Head of caudate nucleus (tissue), 42 donors: ENCODE measurements around the gene KIAA1671.

Source experiments
- DNase-seq, 42 donors: peaks; one replicate each; pipeline versions ENCODE4 v3.0.0 to v3.0.0-alpha.2; 2020 to 2021; ENCODE audit warnings: mixed read lengths in 7 of 42
- intact Hi-C: fragments of 100-400 bp; cut with DNase I; formaldehyde crosslinking; loops from one replicate; pipeline ENCODE4 v1.15.0; 2022

Gene KIAA1671

GRCh38 chr22:25053153-25053805 is 100.8 kb downstream of the KIAA1671 start:
- intact Hi-C loops = no loop called here

GRCh38 chr22:25054943-25055511 is 102.5 kb downstream of the KIAA1671 start:
- peak in 17 of 42 donors; percentile 7 to 63 (median 35) for DNase-seq
- intact Hi-C loops = no loop called here

More at GRCh38 chr22:25053153-25053805, 100.8 kb downstream of the KIAA1671 start:
- DNase-seq = no peak

DNA sequence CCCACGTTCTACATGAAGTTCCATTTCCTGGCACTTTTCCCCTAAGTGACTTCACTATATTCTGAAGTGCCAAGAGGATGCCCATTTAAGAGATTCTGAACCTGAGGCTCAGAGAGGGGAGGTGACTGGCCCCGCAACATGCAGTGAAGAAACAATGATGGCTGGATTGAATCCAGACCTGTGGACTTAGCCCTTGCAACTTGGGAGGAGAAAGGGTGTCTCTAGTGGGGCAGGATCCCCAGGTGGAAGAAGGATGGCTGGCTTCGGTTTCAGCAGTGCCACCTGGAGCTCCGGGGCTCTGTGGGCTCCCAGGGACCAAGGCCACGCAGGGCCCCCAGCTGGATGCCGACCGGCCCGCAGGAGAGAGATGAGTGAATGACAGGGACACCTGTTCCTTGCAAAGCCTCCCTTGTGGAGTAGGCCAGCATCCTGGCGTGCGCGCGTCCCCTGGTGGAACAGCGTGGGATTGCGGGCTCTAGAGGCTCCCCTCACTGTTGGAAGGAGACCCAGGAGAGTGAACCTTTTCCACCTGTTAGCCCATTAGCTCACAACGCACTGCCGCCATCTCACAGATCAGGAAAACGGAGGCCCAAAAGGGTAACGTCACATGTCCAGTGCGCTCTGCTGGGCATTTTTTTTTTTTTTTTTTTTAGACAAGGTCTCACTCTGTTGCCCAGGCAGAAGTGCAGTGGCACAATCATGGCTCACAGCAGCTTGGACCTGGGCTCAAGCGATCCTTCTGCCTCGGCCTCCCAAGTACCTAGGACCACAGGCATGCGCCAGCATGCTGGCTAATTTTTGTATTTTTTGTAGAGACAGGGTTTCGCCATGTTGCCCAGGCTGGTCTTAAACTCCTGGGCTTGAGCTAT is 104.7 kb downstream of the KIAA1671 start:
- intact Hi-C loops = no loop called here
- DNase-seq = peak in 41 of 42 donors; percentile 36 to 88 (median 69)

GRCh38 chr22:25059438-25059837 is 106.9 kb downstream of the KIAA1671 start:
- DNase-seq = no peak
- intact Hi-C loops = no loop called here

DNA sequence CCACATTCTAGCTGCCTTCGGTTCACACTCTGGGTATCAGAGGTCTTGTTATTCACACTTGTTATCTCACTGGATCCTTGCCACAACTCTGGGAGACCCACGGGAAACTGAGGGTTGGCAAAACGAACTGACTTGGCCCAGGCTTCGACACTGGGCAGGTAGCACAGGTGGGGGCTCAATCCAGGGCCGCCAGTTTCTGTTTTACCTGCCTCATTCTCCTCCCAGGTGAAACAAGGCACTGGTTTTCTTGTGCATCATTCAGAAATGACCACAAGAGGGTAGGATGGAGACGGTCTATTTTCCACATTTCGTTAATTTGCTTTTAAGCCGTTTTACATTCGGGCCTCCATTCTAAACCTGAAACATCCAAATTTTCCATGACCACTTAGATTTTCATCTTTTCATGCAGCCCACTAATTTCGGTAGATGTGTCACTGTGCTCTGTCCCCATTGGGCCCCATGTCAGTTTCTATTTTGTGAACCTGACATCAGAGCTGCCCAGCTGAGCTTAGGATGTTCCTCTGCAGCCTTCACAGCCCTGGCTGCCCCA is 108.1 kb downstream of the KIAA1671 start:
- intact Hi-C loops = no loop called here
- DNase-seq = no peak

- DNase-seq = no peak
- intact Hi-C loops = no loop called here
These were observed 108.6 kb downstream of the KIAA1671 start for GRCh38 chr22:25061134-25061533.

DNA sequence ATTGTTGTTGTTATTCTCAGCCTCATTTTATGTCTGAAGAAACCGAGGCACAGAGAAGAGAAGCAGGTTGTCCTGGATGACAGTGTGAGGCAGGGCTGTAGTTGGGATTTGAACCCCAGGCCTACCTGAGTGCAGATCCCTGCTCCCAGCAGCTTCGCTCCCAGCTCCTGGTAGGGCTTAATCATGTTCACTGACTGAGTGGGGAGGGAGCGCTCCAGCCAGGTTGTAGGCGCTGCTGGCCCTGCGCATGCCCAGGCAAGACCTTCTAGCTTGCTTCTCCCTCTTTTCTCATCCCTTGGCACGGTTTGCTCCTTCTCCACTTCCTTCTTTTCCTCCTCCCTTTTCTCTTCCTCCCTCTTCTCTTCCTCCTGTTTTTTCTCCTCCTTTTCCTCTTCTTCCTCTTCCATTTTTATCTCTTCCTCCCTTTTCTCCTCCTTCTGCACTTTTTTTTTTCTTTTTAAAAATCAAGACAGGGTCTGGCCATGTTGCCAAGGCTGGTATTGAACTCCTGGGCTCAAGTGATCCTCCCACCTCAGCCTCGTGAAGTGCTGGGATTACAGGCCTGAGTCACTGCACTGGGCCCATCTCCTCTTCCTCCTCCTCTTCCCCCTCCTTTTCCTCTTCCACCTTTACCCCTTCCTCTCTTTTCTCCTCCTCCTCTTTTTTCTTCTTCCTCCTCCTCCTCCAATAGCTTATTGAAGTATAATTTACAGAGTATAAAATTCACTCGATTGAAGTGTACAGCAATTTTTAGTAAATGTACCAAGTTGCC is 109.3 kb downstream of the KIAA1671 start:
- no peak for DNase-seq
- intact Hi-C loops = no loop called here

DNA sequence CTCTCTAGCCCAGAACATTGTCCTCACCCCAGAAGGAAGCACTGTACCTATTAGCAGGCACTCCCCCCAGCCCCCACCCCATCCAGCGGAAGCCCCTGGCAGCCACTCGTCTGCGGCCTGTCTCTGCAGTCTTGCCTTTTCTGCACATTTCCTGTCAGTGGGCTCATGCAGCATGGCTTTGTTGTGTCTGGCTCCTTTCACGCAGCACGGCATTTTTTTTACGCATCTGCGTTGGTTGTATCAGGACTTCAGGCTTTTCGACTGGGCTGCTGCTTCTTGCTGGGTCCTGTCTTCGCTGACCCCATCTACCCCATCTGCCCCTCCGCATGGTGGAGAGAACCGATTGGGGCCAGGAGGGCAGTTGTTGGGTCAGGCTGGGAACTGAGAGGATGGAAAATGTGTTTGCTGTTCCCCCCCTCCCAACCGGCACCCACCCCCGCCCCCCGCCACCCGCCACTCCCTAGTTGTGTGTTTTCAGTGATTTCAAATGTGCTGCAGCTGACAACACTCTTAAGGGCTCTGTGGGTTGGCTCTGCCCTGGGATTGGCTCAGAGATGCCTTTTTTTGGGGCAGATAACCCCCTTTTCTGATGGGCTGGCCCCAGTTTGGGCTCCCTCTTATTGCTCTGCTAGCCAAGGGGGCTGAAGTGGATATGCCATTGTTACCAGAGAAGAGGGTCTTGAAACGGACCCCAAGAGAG is 110.0 kb downstream of the KIAA1671 start:
- no peak for DNase-seq
- intact Hi-C loops = no loop called here

- intact Hi-C loops = no loop called here
- no peak for DNase-seq
These were observed 112.5 kb downstream of the KIAA1671 start for GRCh38 chr22:25064894-25065560.

GRCh38 chr22:25066861-25067435 is 114.4 kb downstream of the KIAA1671 start:
- intact Hi-C loops = no loop called here
- no peak for DNase-seq

DNA sequence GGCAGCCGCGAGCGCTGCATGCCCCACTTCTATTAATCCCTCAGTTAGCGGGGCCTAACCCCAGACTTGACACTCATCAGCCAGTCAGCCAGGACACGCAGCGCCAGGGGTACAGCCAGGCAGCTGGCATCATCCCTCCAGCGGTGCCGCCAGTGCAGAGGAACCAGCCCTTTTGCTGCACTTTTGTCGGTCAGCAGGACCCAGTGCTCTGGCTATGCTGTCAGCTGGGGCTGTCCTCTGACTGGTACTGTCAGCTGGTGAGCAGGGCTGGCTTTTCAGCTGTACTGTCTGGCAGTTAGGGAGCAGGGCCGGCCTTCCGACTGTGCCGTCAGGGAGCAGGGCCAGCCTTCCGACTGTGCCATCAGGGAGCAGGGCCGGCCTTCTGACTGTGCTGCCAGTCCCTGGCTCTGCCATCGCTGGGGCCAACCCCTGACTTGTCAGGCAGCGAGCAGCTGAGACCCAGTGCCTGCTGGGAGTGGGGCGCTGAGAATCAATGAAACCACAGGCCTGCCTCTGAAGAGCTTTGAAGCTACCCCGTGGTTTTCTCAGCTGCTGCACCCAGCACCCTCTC is 115.4 kb downstream of the KIAA1671 start:
- intact Hi-C loops = no loop called here
- peak in 40 of 42 donors; percentile 15 to 82 (median 55) for DNase-seq

DNA sequence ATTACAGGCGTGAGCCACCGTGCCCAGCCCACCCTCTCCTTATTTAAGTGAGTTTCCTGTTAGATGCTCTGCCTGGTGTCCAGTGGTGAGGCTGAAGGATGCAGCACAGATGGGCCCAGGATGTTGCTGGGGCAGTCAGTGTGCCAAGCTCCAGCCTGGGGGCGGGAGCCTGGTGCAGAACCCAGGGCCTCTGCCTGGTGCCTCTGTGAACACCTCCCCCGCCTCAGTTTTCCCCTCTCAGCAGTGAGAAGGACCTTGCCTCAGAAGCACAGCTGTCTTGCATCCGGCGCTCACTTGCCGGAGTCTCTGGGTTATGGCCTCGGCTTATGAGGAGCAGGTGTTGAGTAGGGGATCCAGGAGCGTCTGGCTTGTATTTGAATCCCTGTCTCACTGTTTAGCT is 116.2 kb downstream of the KIAA1671 start:
- DNase-seq = no peak
- intact Hi-C loops = no loop called here

GRCh38 chr22:25069426-25069757 is 116.9 kb downstream of the KIAA1671 start:
- intact Hi-C loops = no loop called here
- DNase-seq = no peak

GRCh38 chr22:25069758-25070481 is 117.4 kb downstream of the KIAA1671 start:
- DNase-seq = no peak
- intact Hi-C loops = no loop called here

DNA sequence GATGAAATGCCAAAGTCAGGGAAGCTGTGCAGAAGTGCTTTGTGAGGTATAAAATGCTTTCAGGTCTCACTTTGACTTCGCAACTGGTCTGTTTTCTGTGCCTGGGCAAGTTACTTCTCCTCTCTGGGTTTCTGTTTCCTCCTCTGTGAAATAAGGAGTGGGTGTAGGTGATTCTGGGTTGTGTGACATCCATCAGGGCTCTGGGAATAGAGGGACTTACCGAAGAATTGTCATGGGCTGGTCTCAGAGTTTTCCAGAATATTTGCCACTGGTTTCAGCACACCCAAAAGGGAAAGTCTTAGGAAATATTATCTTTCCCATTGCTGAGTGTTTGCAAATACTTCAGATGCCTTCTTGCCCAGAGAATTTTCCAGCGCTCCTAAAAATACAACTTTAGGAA is 118.4 kb downstream of the KIAA1671 start:
- DNase-seq = no peak
- intact Hi-C loops = no loop called here

- intact Hi-C loops = no loop called here
- no peak for DNase-seq
These were observed 119.2 kb downstream of the KIAA1671 start for GRCh38 chr22:25071720-25072119.

DNA sequence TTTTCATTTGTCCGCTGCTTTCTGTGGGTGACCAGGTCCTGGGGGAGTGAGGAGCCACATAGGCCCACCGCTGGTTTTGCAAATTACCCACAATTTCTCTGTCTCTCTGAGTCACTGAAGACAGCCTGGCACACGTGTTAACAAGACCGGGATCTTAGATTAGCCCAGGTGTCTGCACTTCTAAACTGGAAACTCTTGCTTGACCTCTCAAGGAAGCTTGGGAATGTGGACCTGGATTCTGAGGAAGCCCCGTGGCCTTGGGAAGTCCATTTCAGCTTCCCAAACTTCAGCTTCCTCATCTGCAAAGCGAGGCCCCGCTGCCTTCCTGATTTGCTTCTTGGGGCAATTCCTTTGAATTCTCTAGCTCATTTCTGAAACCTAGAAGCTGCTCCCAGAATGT is 119.9 kb downstream of the KIAA1671 start:
- DNase-seq = no peak
- intact Hi-C loops = no loop called here
